AG04449 (cell line): Measurements from ENCODE around the gene GFRA1.
A peak's percentile ranks its signal among the peaks of the same experiment; 100 is the strongest.

ENCODE experiments used
- CTCF ChIA-PET: fragments of 350-600 bp; formaldehyde crosslinking; extraction: SDS; loops from one replicate; lab custom pipeline; 2021; ENCODE audit warnings: antibody characterized with exemption; lab: Yijun Ruan, JAX
- POLR2A ChIA-PET: fragments of 400-600, 350-600 bp; formaldehyde crosslinking; extraction: SDS; loops from one replicate; lab custom pipeline; 2020; ENCODE audit warnings: antibody characterized with exemption, inconsistent platforms; lab: Yijun Ruan, JAX
- DNase-seq: peaks from one replicate; pipeline ENCODE4 v3.0.0-alpha.2; 2010; ENCODE audit warnings: low read depth, low spot score
- H3K4me3 ChIP-seq: 2 replicates; pipeline ENCODE4 v1.5.1; 2011; ENCODE audit warnings: low read depth, mild to moderate bottlenecking, control low read depth, low read length
- CTCF ChIP-seq: IDR thresholded peaks from one replicate; pipeline ENCODE4 v1.5.1; 2011; ENCODE audit warnings: mild to moderate bottlenecking, moderate library complexity, low read length, control low read depth, inconsistent platforms; ENCODE audit not compliant: insufficient read depth; ENCODE audit errors: missing control alignments

GFRA1 gene

DNA sequence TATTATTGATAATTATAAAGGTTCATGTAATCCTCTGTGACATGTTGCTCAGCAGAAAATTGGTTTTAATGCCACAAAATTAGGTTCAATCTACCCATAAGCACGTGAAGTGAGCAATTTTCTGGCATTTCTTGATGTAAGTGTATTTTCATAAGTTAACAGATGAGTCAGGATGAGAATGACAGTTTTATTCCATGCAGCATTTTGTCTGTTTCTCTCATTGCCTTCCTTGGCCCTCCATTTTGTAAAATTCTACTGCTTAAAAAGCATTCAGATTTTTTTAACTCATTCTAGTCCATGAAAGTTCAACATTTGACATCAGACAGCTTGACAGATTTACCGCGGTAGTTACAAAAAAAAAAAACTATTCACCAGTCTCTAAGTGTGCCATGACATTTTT is 4.0 kb upstream of the GFRA1 start:
- H3K4me3 ChIP-seq = no peak overlapping the region
- DNase-seq = no peak
- TF ChIP-seq CTCF = no peak
- ChIA-PET POLR2A (no interaction called here), CTCF (interaction anchor here (0.8 to 2.3 kb wide), 2 partner anchors 11 to 477 kb away, joined by 3 to 12 read pairs; no protein-coding TSS in a partner anchor)

DNA sequence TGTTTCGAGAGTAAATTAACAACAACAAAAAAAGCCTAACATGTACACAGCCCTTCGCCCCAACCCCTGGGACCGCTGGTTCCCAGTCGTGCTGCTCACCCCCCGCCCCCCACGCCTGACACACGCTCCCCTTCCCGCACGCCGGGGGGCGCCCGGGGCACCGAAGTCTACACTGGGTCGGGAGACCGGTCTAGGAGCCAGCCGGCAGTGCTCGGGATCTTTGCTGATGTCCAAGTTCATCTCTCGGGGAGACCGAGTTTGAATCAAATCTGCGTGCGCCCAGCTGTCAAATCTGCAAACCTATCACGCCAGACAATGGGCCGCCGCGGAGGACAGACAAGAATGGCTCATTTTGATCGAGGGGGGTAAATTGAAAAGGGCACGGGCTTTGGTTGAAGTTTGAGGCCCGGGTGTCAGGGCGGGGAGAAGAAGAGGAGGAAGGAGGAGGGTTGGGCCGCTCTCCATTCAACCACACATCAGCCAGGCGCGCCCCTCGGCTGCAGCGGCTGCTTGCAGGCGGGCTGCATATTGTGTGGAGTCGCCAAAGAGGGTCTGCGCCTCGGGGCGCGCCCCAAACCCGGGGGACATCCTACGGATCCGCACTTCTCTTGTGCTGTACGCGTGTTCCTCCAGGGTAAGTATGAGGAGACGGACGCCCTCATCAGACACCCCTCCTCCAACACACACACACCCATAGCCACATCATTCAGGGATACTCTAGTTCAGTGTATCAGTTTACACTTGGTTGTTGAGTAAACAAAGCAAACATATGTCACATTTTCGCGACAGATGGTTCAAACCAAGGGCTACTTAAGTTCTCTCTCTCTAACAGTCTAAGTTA is 1.3 kb upstream of the GFRA1 start:
- no peak for DNase-seq
- ChIA-PET POLR2A (no interaction called here), CTCF (interaction anchor here (1.7 kb wide), 1 partner anchor 13 kb away, joined by 8 read pairs; no protein-coding TSS in a partner anchor)

DNA sequence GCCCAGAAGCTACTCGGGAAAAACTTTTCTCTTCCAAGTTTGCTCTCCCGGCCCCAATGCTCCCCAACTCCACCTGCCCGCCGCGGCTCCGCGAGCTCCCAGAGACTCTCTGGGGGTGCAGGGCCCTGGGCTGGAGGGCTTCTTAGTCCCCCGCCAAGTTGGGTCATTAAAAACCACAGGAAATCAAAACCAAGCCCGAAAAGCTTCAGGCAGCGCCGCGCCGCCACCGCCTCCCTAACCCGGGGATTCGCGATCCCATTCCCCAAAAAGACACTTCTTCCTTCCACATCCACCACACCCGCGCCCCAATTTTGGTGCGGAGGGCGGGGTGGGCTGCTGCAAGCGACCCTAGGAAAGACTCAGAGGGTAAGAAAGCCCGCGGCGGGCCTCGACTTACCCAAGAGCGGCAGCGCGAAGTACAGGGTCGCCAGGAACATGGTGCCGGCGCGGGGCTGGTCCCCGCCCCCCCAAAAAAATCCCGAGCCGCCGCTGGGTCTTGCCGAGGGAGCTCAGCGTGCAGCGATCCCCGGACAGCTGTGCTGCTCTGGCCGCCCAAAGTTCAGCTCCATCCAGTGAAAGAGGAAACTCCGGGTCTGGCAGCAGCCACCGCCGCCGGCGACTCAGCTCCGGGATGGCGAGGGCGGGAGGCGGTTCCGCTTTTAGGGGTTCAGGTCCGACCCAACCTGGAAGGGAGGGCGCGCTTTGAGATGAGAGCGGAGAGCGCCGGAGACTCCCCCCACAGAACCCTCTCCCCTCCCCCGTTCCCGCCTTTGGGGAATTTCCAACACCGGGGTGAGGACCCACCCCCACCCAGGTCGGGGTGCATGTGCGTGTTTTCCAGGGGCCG is 1.2 kb downstream of the GFRA1 start:
- peak overlapping the region; percentile 61 for H3K4me3 ChIP-seq
- no peak for DNase-seq
- ChIA-PET CTCF (interaction anchor here (1.1 to 1.4 kb wide), 3 partner anchors 11 to 473 kb away, joined by 3 to 8 read pairs (median 4); no protein-coding TSS in a partner anchor), POLR2A (no interaction called here)
- no peak for TF ChIP-seq CTCF

More for the DNA sequence above, 1.3 kb upstream of the GFRA1 start:
- TF ChIP-seq CTCF = peak; percentile 14
- H3K4me3 ChIP-seq = peak overlapping the region; percentile 61

GRCh38 chr10:116270771-116271592 is 2.0 kb downstream of the GFRA1 start:
- no peak for TF ChIP-seq CTCF
- H3K4me3 ChIP-seq = peak overlapping the region; percentile 61
- CTCF ChIA-PET = interaction anchor here (1.1 to 1.4 kb wide), 3 partner anchors 10 to 472 kb away, joined by 3 to 8 read pairs (median 4); no protein-coding TSS in a partner anchor
- no peak for DNase-seq
- POLR2A ChIA-PET = no interaction called here

DNA sequence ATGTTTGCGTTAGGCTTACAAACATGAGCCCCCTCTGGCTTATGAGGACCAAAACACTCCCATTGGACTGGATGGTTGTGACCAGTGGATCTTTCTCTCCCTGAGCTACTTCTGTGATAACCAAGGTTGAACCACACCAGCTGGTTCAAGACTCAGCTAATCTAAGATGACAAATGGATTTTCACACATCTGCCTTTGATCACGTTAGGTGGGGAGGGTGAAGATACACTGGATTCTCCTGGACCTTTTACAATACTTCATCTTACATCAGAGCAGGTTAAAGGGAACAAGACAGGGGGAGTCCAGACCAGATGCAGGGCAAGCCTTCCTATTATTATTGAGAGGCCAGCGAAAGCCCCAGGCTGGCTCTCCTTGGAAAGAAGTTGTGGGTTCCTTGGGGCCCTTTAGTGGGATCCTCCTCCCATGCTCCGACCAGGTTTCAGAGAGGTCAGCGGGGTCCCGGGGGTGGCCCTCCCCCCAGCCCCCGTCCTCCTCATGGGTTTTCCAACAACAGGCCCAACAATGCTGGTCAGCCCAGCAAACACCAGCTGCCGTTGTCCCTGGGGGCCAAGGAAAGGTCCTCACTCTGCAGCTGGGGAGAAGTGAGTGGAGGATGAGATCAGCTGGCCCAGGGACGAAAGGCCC is 2.8 kb downstream of the GFRA1 start:
- no peak for DNase-seq
- CTCF ChIA-PET = no interaction called here
- POLR2A ChIA-PET = no interaction called here
- no peak overlapping the region for H3K4me3 ChIP-seq
- TF ChIP-seq CTCF = no peak
